ENCODE data around the gene CCDC142. TPM values are rescaled to one million over a fixed set of nuclear protein-coding genes. Genes with fewer than 3 reads are reported as not detected.
"Not testable (repeated sequence)": the region's sequence is repeated elsewhere in the genome, so short reads cannot be mapped to it uniquely, and the experiment has no call there.

Gene CCDC142
- total RNA-seq, 4 donors from 2014 or later = 60.6 to 132 (median 94.7) TPM

GRCh38 chr2:74472086-74472944 lies 10.5 kb downstream of the CCDC142 start, which contains the start of gene MRPL53:
TSS of gene MRPL53 (minus strand) at chr2:74472680. CDS start at chr2:74472660, 20 bp downstream.
- no peaks in the 10 kb centered on the region for H3K27me3 ChIP-seq
- H3K4me1 ChIP-seq = peaks cover 2 to 25% (median 7%) of the 10 kb centered on the region in 4 donors
- H3K4me3 ChIP-seq = peak within 1 kb of the TSS; percentile 49 to 62 (median 60)
- peak; percentile 96 to 98 (median 97) for DNase-seq
- peak within 1 kb of the TSS; percentile 79 to 92 (median 86) for H3K27ac ChIP-seq
- H3K36me3 ChIP-seq = peaks cover 0 to 24% (median 0%) of the 10 kb centered on the region in 3 donors
- H3K9me3 ChIP-seq = no peaks in the 10 kb centered on the region
- TF ChIP-seq, protein P1, sequence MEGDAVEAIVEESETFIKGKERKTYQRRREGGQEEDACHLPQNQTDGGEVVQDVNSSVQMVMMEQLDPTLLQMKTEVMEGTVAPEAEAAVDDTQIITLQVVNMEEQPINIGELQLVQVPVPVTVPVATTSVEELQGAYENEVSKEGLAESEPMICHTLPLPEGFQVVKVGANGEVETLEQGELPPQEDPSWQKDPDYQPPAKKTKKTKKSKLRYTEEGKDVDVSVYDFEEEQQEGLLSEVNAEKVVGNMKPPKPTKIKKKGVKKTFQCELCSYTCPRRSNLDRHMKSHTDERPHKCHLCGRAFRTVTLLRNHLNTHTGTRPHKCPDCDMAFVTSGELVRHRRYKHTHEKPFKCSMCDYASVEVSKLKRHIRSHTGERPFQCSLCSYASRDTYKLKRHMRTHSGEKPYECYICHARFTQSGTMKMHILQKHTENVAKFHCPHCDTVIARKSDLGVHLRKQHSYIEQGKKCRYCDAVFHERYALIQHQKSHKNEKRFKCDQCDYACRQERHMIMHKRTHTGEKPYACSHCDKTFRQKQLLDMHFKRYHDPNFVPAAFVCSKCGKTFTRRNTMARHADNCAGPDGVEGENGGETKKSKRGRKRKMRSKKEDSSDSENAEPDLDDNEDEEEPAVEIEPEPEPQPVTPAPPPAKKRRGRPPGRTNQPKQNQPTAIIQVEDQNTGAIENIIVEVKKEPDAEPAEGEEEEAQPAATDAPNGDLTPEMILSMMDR (IDR thresholded peaks at IDR 0.05) = no peak
- peak; percentile 79 to 80 for TF ChIP-seq POLR2A (IDR thresholded peaks at IDR 0.05)

DNA sequence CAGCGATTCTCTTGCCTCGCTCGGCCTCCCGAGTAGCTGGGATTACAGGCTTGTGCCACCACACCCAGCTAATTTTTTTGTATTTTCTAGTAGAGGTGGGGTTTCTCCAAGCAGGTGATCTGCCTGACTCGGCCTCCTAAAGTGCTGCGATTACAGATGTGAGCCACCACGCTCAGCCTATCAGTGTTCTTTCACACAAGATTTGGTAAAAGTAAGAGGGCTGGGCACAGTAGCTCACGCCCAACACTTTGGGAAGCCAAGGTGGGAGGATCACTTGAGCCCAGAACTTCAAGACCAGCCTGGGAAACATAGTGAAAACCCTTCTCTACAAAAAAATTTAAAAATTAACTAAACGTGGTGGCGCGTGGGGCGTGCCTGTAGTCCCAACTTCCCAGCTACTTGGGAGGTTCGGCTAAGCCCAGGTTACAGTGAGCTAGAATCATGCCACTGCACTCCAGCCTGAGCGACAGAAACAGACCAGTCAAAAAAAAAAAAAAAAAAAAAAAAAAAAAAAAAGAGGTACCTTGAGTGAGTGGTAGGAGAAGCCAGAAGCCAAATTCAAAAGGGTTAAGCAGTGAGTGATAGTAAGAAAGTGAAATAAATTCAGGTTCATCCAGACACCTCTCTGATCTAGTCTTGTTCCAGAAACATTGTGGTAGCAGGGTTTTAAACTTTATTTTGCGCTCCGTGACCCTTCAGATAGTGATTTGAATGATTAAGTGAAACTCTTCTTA lies 11.3 kb downstream of the CCDC142 start:
- Histone ChIP-seq H3K27ac (peak overlapping the region; percentile 79 to 92 (median 86)), H3K4me1 (peaks cover 2 to 20% (median 7%) of the 10 kb centered on the region in 4 donors), H3K4me3 (peak overlapping the region; percentile 49 to 62 (median 60)), H3K9me3 (no peaks in the 10 kb centered on the region), H3K36me3 (peaks cover 0 to 17% (median 0%) of the 10 kb centered on the region in 3 donors), H3K27me3 (no peaks in the 10 kb centered on the region)
- no peak for DNase-seq
- no peak for TF ChIP-seq POLR2A (IDR thresholded peaks at IDR 0.05)
- TF ChIP-seq, protein P1 (IDR thresholded peaks at IDR 0.05) = no peak

DNA sequence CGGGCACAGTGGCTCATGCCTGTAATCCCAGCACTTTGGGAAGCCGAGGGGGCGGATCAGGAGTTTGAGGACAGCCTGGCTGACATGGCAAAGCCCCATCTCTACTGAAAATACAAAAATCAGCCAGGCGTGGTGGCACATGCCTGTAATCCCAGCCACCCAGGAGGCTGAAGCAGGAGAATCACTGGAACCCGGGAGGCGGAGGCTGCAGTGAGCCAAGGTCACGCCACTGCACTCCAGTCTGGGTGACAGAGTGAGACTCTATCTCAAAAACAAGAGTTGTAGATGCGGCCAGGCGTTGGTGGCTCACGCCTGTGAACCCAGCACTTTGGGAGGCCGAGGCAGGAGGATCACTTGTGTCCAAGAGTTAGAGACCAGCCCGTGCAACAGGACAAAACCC lies 12.1 kb downstream of the CCDC142 start:
- Histone ChIP-seq H3K36me3 (peaks cover 0 to 17% (median 0%) of the 10 kb centered on the region in 3 donors), H3K4me1 (peaks cover 2 to 24% (median 10%) of the 10 kb centered on the region in 4 donors)
- H3K27me3 ChIP-seq, H3K9me3 ChIP-seq, H3K27ac ChIP-seq, DNase-seq, H3K4me3 ChIP-seq: not testable (repeated sequence)

- DNase-seq = no peak
These were observed 18.4 kb downstream of the CCDC142 start for GRCh38 chr2:74464406-74464805.

GRCh38 chr2:74462786-74463105 lies 20.1 kb downstream of the CCDC142 start:
- H3K27ac ChIP-seq = peak overlapping the region in 2 of 4 donors; percentile 52 to 68

More at GRCh38 chr2:74464406-74464805, 18.4 kb downstream of the CCDC142 start:
- Histone ChIP-seq H3K27me3 (no peaks in the 10 kb centered on the region), H3K27ac (peak overlapping the region; percentile 79 to 91 (median 86)), H3K36me3 (peaks cover 0 to 24% (median 0%) of the 10 kb centered on the region in 3 donors), H3K9me3 (no peaks in the 10 kb centered on the region), H3K4me1 (peaks cover 0 to 32% (median 10%) of the 10 kb centered on the region in 4 donors), H3K4me3 (peak overlapping the region; percentile 76 to 98 (median 96))
- TF ChIP-seq, protein P1 (IDR thresholded peaks at IDR 0.05) = no peak
- no peak for TF ChIP-seq POLR2A (IDR thresholded peaks at IDR 0.05)

More at GRCh38 chr2:74462786-74463105, 20.1 kb downstream of the CCDC142 start:
- Histone ChIP-seq H3K4me1 (peaks cover 0 to 40% (median 14%) of the 10 kb centered on the region in 4 donors), H3K4me3 (no peak overlapping the region), H3K9me3 (no peaks in the 10 kb centered on the region), H3K36me3 (peaks cover 0 to 24% (median 0%) of the 10 kb centered on the region in 3 donors), H3K27me3 (no peaks in the 10 kb centered on the region)
- no peak for TF ChIP-seq POLR2A (IDR thresholded peaks at IDR 0.05)
- TF ChIP-seq, protein P1 (IDR thresholded peaks at IDR 0.05) = no peak
- DNase-seq = no peak

Data from Peyer's patch (tissue), 4 donors.